SU-DHL-6 (cell line): ENCODE measurements around the gene IQSEC3.
"Not testable (repeated sequence)": the region's sequence is repeated elsewhere in the genome, so short reads cannot be mapped to it uniquely, and the experiment has no call there.

Experiments
- CTCF ChIP-seq: fragments of 200-600 bp; sonication (generic); IDR thresholded peaks from one replicate; pipeline ENCODE4 v1.5.1; 2017; ENCODE audit warnings: antibody characterized with exemption, mild to moderate bottlenecking, low read length, moderate library complexity; ENCODE audit not compliant: insufficient read depth, poor library complexity, severe bottlenecking
- EZH2phosphoT487 ChIP-seq: fragments of 200-600 bp; sonication (generic), shearing (Covaris generic); conservative IDR thresholded peaks from 2 replicates; pipeline ENCODE4 v1.6.1; 2018; ENCODE audit warnings: mild to moderate bottlenecking, antibody characterized with exemption, low read length, moderate library complexity, mixed read lengths

- TF ChIP-seq CTCF, EZH2phosphoT487: not testable (repeated sequence)
Measured at GRCh38 chr12:66428-66781, at the start of gene IQSEC3.
